GM12878 (cell line): ENCODE measurements around the gene PPIP5K2. TPM values are rescaled to one million over a fixed set of nuclear protein-coding genes. Genes with fewer than 3 reads are reported as not detected.

Source experiments
- BACH1 ChIP-seq: fragments of 450-650 bp; IDR thresholded peaks from 2 replicates; pipeline ENCODE4 v1.6.1; 2017; ENCODE audit warnings: mild to moderate bottlenecking, borderline replicate concordance
- CHD1 ChIP-seq: IDR thresholded peaks from 2 replicates; pipeline ENCODE4 v1.6.1; 2012; ENCODE audit warnings: low read depth, low read length, improper control_type of control experiment
- EGR1 ChIP-seq, 2 experiments: IDR thresholded peaks; 1 replicate in 1 of 2; 2 replicates in 1 of 2; pipeline ENCODE4 v1.6.1; 2011 to 2012; ENCODE audit warnings: low read depth in 2 of 2, low read length in 2 of 2, borderline replicate concordance in 1 of 2, mild to moderate bottlenecking in 1 of 2, moderate library complexity in 1 of 2
- ESRRA ChIP-seq: IDR thresholded peaks from 2 replicates; pipeline ENCODE4 v1.6.1; 2012; ENCODE audit warnings: mild to moderate bottlenecking, low read length, improper control_type of control experiment
- ETV6 ChIP-seq, 2 experiments: fragments of 450-650 bp in 1 of 2; IDR thresholded peaks in 1 of 2; conservative IDR thresholded peaks in 1 of 2; 2 replicates each; pipeline ENCODE4 v1.6.1; 2014; ENCODE audit warnings: antibody characterized with exemption in 1 of 2, borderline replicate concordance in 1 of 2, low read depth in 1 of 2, mild to moderate bottlenecking in 1 of 2, moderate library complexity in 1 of 2
- JUNB ChIP-seq: IDR thresholded peaks from 2 replicates; pipeline ENCODE4 v1.6.1; 2016; ENCODE audit warnings: antibody characterized with exemption, mild to moderate bottlenecking
- KDM1A ChIP-seq: fragments of 200-600 bp; sonication (generic); IDR thresholded peaks from 2 replicates; pipeline ENCODE4 v1.6.1; 2016; ENCODE audit warnings: borderline replicate concordance
- MTA3 ChIP-seq: IDR thresholded peaks from 2 replicates; pipeline ENCODE4 v1.6.1; 2012; ENCODE audit warnings: low read length, inconsistent platforms, borderline replicate concordance
- NBN ChIP-seq: fragments of 450-650 bp; IDR thresholded peaks from 2 replicates; pipeline ENCODE4 v1.6.1; 2016
- PAX5 ChIP-seq: IDR thresholded peaks from 2 replicates; pipeline ENCODE4 v1.6.1; 2011; ENCODE audit warnings: low read depth, low read length, borderline replicate concordance
- PAX8 ChIP-seq: fragments of 450-650 bp; IDR thresholded peaks from 2 replicates; pipeline ENCODE4 v1.6.1; 2017; ENCODE audit warnings: mild to moderate bottlenecking, moderate library complexity
- RAD51 ChIP-seq: fragments of 450-650 bp; IDR thresholded peaks from 2 replicates; pipeline ENCODE4 v1.6.1; 2016; ENCODE audit warnings: moderate library complexity, mild to moderate bottlenecking, inconsistent platforms
- RB1 ChIP-seq: fragments of 450-650 bp; formaldehyde crosslinking; IDR thresholded peaks from 2 replicates; pipeline ENCODE4 v1.6.1; 2017; ENCODE audit warnings: mild to moderate bottlenecking, borderline replicate concordance
- RFX5 ChIP-seq: IDR thresholded peaks from 2 replicates; pipeline ENCODE4 v1.6.1; 2011; ENCODE audit warnings: low read depth, low read length, improper control_type of control experiment
- TARDBP ChIP-seq: IDR thresholded peaks from 2 replicates; pipeline ENCODE4 v1.6.1; 2016; ENCODE audit warnings: borderline replicate concordance
- YBX1 ChIP-seq: fragments of 450-650 bp; IDR thresholded peaks from 2 replicates; pipeline ENCODE4 v1.6.1; 2016; ENCODE audit warnings: antibody characterized with exemption
- YY1 ChIP-seq: IDR thresholded peaks from 2 replicates; pipeline ENCODE4 v1.6.1; 2011; ENCODE audit warnings: low read depth, mild to moderate bottlenecking, low read length
- ZNF24 ChIP-seq: fragments of 450-650 bp; IDR thresholded peaks from 2 replicates; pipeline ENCODE4 v1.6.1; 2017; ENCODE audit warnings: antibody characterized with exemption, mild to moderate bottlenecking
- polyA plus RNA-seq, 11 experiments: library from polyadenylated mRNA; depleted of rRNA in 4 of 11; unstranded in 6 of 11; stranded (reverse) in 5 of 11; fragments of >200 nt; fragmentation: Nextera tagmentation in 4 of 11; fragmentation: Illumina TruSeq in 1 of 11; extraction: Ambion mirVana in 4 of 11; extraction: Trizol in 1 of 11; gene quantifications; 1 replicate in 1 of 11; 2 replicates in 10 of 11; pipeline versions ENCODE4 v1.2.1 to v1.2.3, GENCODE V29; 2011 to 2016; ENCODE audit warnings: inconsistent platforms in 2 of 11, missing spikeins in 2 of 11, low read depth in 1 of 11
- total RNA-seq, 4 experiments: library from RNA; depleted of rRNA in 3 of 4; stranded (reverse); fragments of >200 nt in 3 of 4; fragmentation: Illumina TruSeq in 1 of 4; extraction: Trizol in 1 of 4; gene quantifications; 2 replicates each; pipeline versions ENCODE4 v1.2.1 to v1.2.3, GENCODE V29; 2013 to 2021
- TF ChIP-seq, protein P1 (sequence below): fragments of 450-650 bp; IDR thresholded peaks from 2 replicates; pipeline ENCODE4 v1.6.1; 2016; ENCODE audit warnings: mild to moderate bottlenecking
- TF ChIP-seq, protein P2 (sequence below): IDR thresholded peaks from 2 replicates; pipeline ENCODE4 v1.6.1; 2012; ENCODE audit warnings: low read depth, low read length, improper control_type of control experiment
- TF ChIP-seq, protein P3 (sequence below): IDR thresholded peaks from 2 replicates; pipeline ENCODE4 v1.6.1; 2012; ENCODE audit warnings: mild to moderate bottlenecking, low read depth, low read length

Gene PPIP5K2
- total and polyA plus RNA-seq, 10 of the 15 experiments (the other 5 are each of a cell fraction or from before 2014, with no cell fraction given), result 27.7 to 87.3 (median 58.6) TPM

- TF ChIP-seq ZNF24, result peak; percentile 87
- TF ChIP-seq RFX5, result 0 out of 2 replicates have a peak, but pooled peaks have one; percentile 10
- peak; percentile 93 for TF ChIP-seq ESRRA
- TF ChIP-seq, protein P1, sequence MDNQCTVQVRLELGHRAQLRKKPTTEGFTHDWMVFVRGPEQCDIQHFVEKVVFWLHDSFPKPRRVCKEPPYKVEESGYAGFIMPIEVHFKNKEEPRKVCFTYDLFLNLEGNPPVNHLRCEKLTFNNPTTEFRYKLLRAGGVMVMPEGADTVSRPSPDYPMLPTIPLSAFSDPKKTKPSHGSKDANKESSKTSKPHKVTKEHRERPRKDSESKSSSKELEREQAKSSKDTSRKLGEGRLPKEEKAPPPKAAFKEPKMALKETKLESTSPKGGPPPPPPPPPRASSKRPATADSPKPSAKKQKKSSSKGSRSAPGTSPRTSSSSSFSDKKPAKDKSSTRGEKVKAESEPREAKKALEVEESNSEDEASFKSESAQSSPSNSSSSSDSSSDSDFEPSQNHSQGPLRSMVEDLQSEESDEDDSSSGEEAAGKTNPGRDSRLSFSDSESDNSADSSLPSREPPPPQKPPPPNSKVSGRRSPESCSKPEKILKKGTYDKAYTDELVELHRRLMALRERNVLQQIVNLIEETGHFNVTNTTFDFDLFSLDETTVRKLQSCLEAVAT, result 0 out of 2 replicates have a peak, but pooled peaks have one; percentile 63
- TF ChIP-seq NBN, result peak; percentile 99
- TF ChIP-seq MTA3, result peak; percentile 56; the same call in 1 of the 2 replicates
- no peak for TF ChIP-seq KDM1A
- TF ChIP-seq, protein P2, sequence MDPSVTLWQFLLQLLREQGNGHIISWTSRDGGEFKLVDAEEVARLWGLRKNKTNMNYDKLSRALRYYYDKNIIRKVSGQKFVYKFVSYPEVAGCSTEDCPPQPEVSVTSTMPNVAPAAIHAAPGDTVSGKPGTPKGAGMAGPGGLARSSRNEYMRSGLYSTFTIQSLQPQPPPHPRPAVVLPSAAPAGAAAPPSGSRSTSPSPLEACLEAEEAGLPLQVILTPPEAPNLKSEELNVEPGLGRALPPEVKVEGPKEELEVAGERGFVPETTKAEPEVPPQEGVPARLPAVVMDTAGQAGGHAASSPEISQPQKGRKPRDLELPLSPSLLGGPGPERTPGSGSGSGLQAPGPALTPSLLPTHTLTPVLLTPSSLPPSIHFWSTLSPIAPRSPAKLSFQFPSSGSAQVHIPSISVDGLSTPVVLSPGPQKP, result peak; percentile 99
- 0 out of 2 replicates have a peak, but pooled peaks have one; percentile 50 for TF ChIP-seq PAX8
- TF ChIP-seq TARDBP, result peak; percentile 92
- peak; percentile 92; the same call in 1 of the 2 replicates for TF ChIP-seq RB1
- TF ChIP-seq, protein P3, sequence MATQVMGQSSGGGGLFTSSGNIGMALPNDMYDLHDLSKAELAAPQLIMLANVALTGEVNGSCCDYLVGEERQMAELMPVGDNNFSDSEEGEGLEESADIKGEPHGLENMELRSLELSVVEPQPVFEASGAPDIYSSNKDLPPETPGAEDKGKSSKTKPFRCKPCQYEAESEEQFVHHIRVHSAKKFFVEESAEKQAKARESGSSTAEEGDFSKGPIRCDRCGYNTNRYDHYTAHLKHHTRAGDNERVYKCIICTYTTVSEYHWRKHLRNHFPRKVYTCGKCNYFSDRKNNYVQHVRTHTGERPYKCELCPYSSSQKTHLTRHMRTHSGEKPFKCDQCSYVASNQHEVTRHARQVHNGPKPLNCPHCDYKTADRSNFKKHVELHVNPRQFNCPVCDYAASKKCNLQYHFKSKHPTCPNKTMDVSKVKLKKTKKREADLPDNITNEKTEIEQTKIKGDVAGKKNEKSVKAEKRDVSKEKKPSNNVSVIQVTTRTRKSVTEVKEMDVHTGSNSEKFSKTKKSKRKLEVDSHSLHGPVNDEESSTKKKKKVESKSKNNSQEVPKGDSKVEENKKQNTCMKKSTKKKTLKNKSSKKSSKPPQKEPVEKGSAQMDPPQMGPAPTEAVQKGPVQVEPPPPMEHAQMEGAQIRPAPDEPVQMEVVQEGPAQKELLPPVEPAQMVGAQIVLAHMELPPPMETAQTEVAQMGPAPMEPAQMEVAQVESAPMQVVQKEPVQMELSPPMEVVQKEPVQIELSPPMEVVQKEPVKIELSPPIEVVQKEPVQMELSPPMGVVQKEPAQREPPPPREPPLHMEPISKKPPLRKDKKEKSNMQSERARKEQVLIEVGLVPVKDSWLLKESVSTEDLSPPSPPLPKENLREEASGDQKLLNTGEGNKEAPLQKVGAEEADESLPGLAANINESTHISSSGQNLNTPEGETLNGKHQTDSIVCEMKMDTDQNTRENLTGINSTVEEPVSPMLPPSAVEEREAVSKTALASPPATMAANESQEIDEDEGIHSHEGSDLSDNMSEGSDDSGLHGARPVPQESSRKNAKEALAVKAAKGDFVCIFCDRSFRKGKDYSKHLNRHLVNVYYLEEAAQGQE, result no peak; the same call in 1 of the 2 replicates
- peak; percentile 51; the same call in 1 of the 2 replicates for TF ChIP-seq JUNB
- TF ChIP-seq RAD51, result peak; percentile 31; the same call in 1 of the 2 replicates
- TF ChIP-seq ETV6 (conservative IDR thresholded peaks at IDR 0.05 in 1 of 2, IDR thresholded peaks at IDR 0.05 in 1 of 2; ENCODE audit: borderline replicate concordance in 1 of 2, low read depth in 1 of 2), result peak in 1 of 2 experiments; percentile 72; a peak in 1 of 4 replicates
- peak; percentile 82 for TF ChIP-seq YY1
- no peak for TF ChIP-seq YBX1
- TF ChIP-seq CHD1, result 0 out of 2 replicates have a peak, but pooled peaks have one; percentile 12
- peak; percentile 34; the same call in 1 of the 2 replicates for TF ChIP-seq BACH1
- TF ChIP-seq PAX5, result peak; percentile 68; the same call in 1 of the 2 replicates
- peak in 1 of 2 experiments; percentile 88; a peak in 1 of 3 replicates for TF ChIP-seq EGR1 (IDR thresholded peaks at IDR 0.05; ENCODE audit: borderline replicate concordance in 1 of 2, low read depth in 2 of 2, low read length in 2 of 2)
These were observed at the start of gene PPIP5K2, which contains the start of gene GIN1 (continued) for GRCh38 chr5:103119765-103120606.
